Ovary (tissue), 9 donors: ENCODE data around the gene IL10RA. TPM values are rescaled to one million over a fixed set of nuclear protein-coding genes. Genes with fewer than 3 reads are reported as not detected.

Experiments used
- DNase-seq, 5 donors: peaks; one replicate each; pipeline ENCODE4 v3.0.0-alpha.2; 2019 to 2020
- H3K27ac ChIP-seq, 2 donors: fragments of 200-600 bp; one replicate each; pipeline versions ENCODE4 v1.5.1 to v1.8.0; 2019 to 2022
- H3K27me3 ChIP-seq: fragments of 200-600 bp; one replicate; pipeline ENCODE4 v1.8.0; 2022
- H3K36me3 ChIP-seq: fragments of 200-600 bp; sonication (generic); one replicate; pipeline ENCODE4 v1.5.1; 2019
- H3K4me1 ChIP-seq: one replicate; pipeline ENCODE4 v1.8.1; 2013; ENCODE audit warnings: mild to moderate bottlenecking, moderate library complexity; ENCODE audit not compliant: insufficient read depth
- H3K4me3 ChIP-seq: fragments of 200-600 bp; sonication (generic); one replicate; pipeline ENCODE4 v1.5.1; 2017
- H3K9me3 ChIP-seq, 2 donors: fragments of 200-600 bp in 1 of 2; sonication (generic) in 1 of 2; one replicate each; pipeline versions ENCODE4 v1.5.1 to v1.8.1; 2013 to 2019; ENCODE audit warnings: mild to moderate bottlenecking in 1 of 2, moderate library complexity in 1 of 2
- CTCF ChIP-seq, 3 donors: fragments of 450-650 bp in 2 of 3; fragments of 200-600 bp in 1 of 3; IDR thresholded peaks; one replicate each; pipeline versions ENCODE4 v1.5.1 to v1.8.0; 2016 to 2022; ENCODE audit warnings: antibody characterized with exemption in 3 of 3, mild to moderate bottlenecking in 1 of 3
- EP300 ChIP-seq: sonication (generic); formaldehyde crosslinking; IDR thresholded peaks from one replicate; pipeline ENCODE4 v1.6.1; 2017; ENCODE audit warnings: antibody characterized with exemption
- POLR2A ChIP-seq: fragments of 450-650 bp; IDR thresholded peaks from one replicate; pipeline ENCODE4 v1.6.1; 2017; ENCODE audit warnings: antibody characterized with exemption, mild to moderate bottlenecking, moderate library complexity
- WGBS, 3 donors: extraction: QIAGEN DNeasy Blood & Tissue Kit in 1 of 3; methylation state at CpG; one replicate each; pipeline versions ENCODE4 v1.1.5 to v1.1.7; 2013 to 2017; 5-methylcytosine and 5-hydroxymethylcytosine counted together
- intact Hi-C, 4 donors: fragments of 100-400 bp; cut with DNase I; formaldehyde crosslinking; loops; one replicate each; pipeline versions ENCODE4 v1.11.0 to v1.15.1; 2022 to 2023
- polyA plus RNA-seq, 2 donors: library from polyadenylated mRNA; stranded (reverse); fragments of 200-250 nt in 1 of 2; fragments of 350-450 nt in 1 of 2; fragmentation: Illumina TruSeq in 1 of 2; extraction: RNeasy Lipid Tissue Mini Kit (QIAGEN cat#74804) in 1 of 2; gene quantifications; one replicate each; pipeline ENCODE4 v1.2.3, GENCODE V29; 2013 to 2014
- total RNA-seq, 7 donors: library from RNA; depleted of rRNA in 2 of 7; stranded (reverse); fragments of >200 nt in 2 of 7; fragmentation: NEBNext Ultra II Directional in 3 of 7; extraction: Animal tissue kit (Norgen Biotek cat#: 25700) in 3 of 7; gene quantifications; one replicate each; pipeline versions ENCODE4 v1.1.0 to v1.2.4, GENCODE V29; 2016 to 2023
- donor health status: DM: no; HTN: no; CAD: no; lungs with moderate emphysema.
- donor health status: DM: no; HTN: no; CAD: no.
- donor health status: Bipolar disorder and iron deficiency.
- donor health status: DM: yes; HTN: yes; CAD: no.
- donor health status: DM: no; HTN: no; CAD: no.
- donor health status: DM: yes; HTN: yes; CAD: no.

IL10RA gene
- total and polyA plus RNA-seq, 9 donors, result 2.0 to 14.1 (median 6.7) TPM

- WGBS, 3 donors, result 36 to 46% (median 38%) methylated on average over 9 of the region's 9 CpGs
- TF ChIP-seq CTCF (IDR thresholded peaks at IDR 0.05) (no peak), EP300 (no peak), POLR2A (no peak)
- Histone ChIP-seq H3K4me1 (no peaks in the 10 kb centered on the region), H3K9me3 (no peaks in the 10 kb centered on the region), H3K4me3 (no peak overlapping the region), H3K36me3 (no peaks in the 10 kb centered on the region), H3K27ac (no peak overlapping the region), H3K27me3 (no peaks in the 10 kb centered on the region)
- DNase-seq, result no peak
- intact Hi-C loops, result no loop called here
These were observed 8.0 kb downstream of the IL10RA start for GRCh38 chr11:117993988-117994745.

- TF ChIP-seq POLR2A, result no peak
- no peak for TF ChIP-seq CTCF (IDR thresholded peaks at IDR 0.05)
- Histone ChIP-seq H3K27ac (no peak overlapping the region), H3K4me3 (no peak overlapping the region), H3K36me3 (no peaks in the 10 kb centered on the region), H3K27me3 (no peaks in the 10 kb centered on the region), H3K9me3 (no peaks in the 10 kb centered on the region), H3K4me1 (no peaks in the 10 kb centered on the region)
- 94 to 97% (median 96%) methylated on average over 11 of the region's 11 CpGs for WGBS, 3 donors
- no peak for DNase-seq
- intact Hi-C loops, result no loop called here
These were observed 9.3 kb downstream of the IL10RA start for GRCh38 chr11:117995472-117995871.

- 95 to 96% (median 95%) methylated on average over 4 of the region's 4 CpGs for WGBS, 3 donors
- no peak for DNase-seq
- no peak overlapping the region for H3K4me3 ChIP-seq
- H3K27me3 ChIP-seq, result no peaks in the 10 kb centered on the region
- H3K27ac ChIP-seq, result no peak overlapping the region
- TF ChIP-seq EP300 (no peak), CTCF (IDR thresholded peaks at IDR 0.05) (no peak), POLR2A (no peak)
- no peaks in the 10 kb centered on the region for H3K4me1 ChIP-seq
- H3K9me3 ChIP-seq, result no peaks in the 10 kb centered on the region
- H3K36me3 ChIP-seq, result no peaks in the 10 kb centered on the region
- intact Hi-C loops, result no loop called here
These were observed 9.9 kb downstream of the IL10RA start for GRCh38 chr11:117996058-117996457.

GRCh38 chr11:117997406-117997805, 11.2 kb downstream of the IL10RA start:
- 91 to 98% (median 96%) methylated on average over 2 of the region's 2 CpGs for WGBS, 3 donors
- intact Hi-C loops, result no loop called here
- Histone ChIP-seq H3K4me3 (no peak overlapping the region), H3K27ac (no peak overlapping the region), H3K36me3 (no peaks in the 10 kb centered on the region), H3K9me3 (no peaks in the 10 kb centered on the region), H3K27me3 (no peaks in the 10 kb centered on the region), H3K4me1 (no peaks in the 10 kb centered on the region)
- no peak for DNase-seq
- TF ChIP-seq POLR2A, result no peak
- no peak for TF ChIP-seq EP300
- TF ChIP-seq CTCF (IDR thresholded peaks at IDR 0.05), result no peak
